HepG2 (cell line): Measurements from ENCODE around the gene XXYLT1.

Experiments used
- CTCF ChIP-seq: sonication (generic); formaldehyde crosslinking; IDR thresholded peaks from 2 replicates; pipeline ENCODE4 v1.5.0; 2020; ENCODE audit warnings: mild to moderate bottlenecking, missing genetic modification reagents, moderate library complexity
- MAZ ChIP-seq, 2 experiments: sonication (generic) in 1 of 2; formaldehyde crosslinking in 1 of 2; IDR thresholded peaks; 2 replicates each; pipeline versions ENCODE4 v1.5.0 to v1.6.1; 2012 to 2020; ENCODE audit warnings: low read depth in 2 of 2, mild to moderate bottlenecking in 2 of 2, borderline replicate concordance in 1 of 2, improper control_type of control experiment in 1 of 2, low read length in 1 of 2, missing genetic modification reagents in 1 of 2, moderate library complexity in 1 of 2
- MYC ChIP-seq: sonication (generic); formaldehyde crosslinking; IDR thresholded peaks from 2 replicates; pipeline ENCODE4 v1.9.0; 2021; ENCODE audit warnings: missing genetic modification reagents, borderline replicate concordance
- REST ChIP-seq, 2 experiments: IDR thresholded peaks; 2 replicates each; pipeline ENCODE4 v1.6.1; 2011 to 2012; ENCODE audit warnings: low read length in 2 of 2, borderline replicate concordance in 1 of 2, low read depth in 1 of 2, mild to moderate bottlenecking in 1 of 2, moderate library complexity in 1 of 2
- SMAD3 ChIP-seq: sonication (generic); formaldehyde crosslinking; IDR thresholded peaks from 2 replicates; pipeline ENCODE4 v1.4.0; 2020; ENCODE audit warnings: missing genetic modification reagents
- ZNF263 ChIP-seq: sonication (generic); formaldehyde crosslinking; IDR thresholded peaks from 2 replicates; pipeline ENCODE4 v1.4.0; 2020; ENCODE audit warnings: missing genetic modification reagents

GRCh38 chr3:195040094-195040493 is 230.9 kb downstream of the XXYLT1 start:
- no peak for TF ChIP-seq MYC (CRISPR knock-in tag)
- TF ChIP-seq CTCF (CRISPR knock-in tag) = no peak
- no peak for TF ChIP-seq REST (IDR thresholded peaks at IDR 0.05; ENCODE audit: borderline replicate concordance in 1 of 2, low read depth in 1 of 2, low read length in 2 of 2)
- TF ChIP-seq MAZ (IDR thresholded peaks at IDR 0.05; ENCODE audit: borderline replicate concordance, low read depth, low read length) = no peak
- no peak for TF ChIP-seq MAZ (CRISPR knock-in tag; IDR thresholded peaks at IDR 0.05; ENCODE audit: low read depth)
- TF ChIP-seq ZNF263 (CRISPR knock-in tag) = no peak
- TF ChIP-seq SMAD3 (CRISPR knock-in tag) = no peak
